GM21576 (cell line): ENCODE data around the gene MGAT4A.
"Not testable (repeated sequence)": the region's sequence is repeated elsewhere in the genome, so short reads cannot be mapped to it uniquely, and the experiment has no call there.

ENCODE experiments used
- ATAC-seq: cut with Tn5 transposase; IDR thresholded peaks from one replicate; pipeline ENCODE4 v1.9.1; 2021; ENCODE audit warnings: mild to moderate bottlenecking, moderate library complexity; ENCODE audit not compliant: unreplicated experiment

MGAT4A gene

DNA sequence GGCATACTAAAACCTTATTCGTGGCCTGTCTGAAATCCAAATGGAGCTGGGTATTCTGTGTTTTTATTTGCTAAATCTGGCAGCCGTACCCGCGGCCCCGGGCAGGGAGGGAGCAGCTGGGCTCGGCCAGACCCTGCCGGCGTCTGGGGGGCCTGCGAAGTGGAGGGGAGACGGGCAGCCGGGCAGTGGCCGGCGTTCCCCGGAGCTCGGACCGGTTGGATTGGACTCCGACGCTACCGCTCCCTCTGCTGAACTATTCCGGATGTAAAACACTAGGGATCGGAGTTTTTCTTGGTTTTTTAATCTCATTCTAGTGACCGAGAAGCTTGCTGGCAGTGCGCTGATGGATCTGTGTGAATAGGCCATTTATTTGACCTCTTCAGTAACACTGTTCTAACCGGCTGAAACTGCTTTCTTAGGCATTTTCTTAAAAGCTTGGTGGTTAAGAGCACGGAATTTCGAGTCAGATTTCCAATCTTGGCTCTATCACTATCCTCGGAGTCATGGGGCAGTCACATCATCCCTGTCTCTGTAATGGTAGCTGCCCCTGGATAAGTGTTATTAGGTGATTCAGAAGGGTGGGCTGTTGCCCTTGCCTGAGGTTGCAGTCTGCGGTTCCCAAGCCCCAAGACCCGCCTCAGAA is 121.8 kb downstream of the MGAT4A start:
- ATAC-seq = no peak

DNA sequence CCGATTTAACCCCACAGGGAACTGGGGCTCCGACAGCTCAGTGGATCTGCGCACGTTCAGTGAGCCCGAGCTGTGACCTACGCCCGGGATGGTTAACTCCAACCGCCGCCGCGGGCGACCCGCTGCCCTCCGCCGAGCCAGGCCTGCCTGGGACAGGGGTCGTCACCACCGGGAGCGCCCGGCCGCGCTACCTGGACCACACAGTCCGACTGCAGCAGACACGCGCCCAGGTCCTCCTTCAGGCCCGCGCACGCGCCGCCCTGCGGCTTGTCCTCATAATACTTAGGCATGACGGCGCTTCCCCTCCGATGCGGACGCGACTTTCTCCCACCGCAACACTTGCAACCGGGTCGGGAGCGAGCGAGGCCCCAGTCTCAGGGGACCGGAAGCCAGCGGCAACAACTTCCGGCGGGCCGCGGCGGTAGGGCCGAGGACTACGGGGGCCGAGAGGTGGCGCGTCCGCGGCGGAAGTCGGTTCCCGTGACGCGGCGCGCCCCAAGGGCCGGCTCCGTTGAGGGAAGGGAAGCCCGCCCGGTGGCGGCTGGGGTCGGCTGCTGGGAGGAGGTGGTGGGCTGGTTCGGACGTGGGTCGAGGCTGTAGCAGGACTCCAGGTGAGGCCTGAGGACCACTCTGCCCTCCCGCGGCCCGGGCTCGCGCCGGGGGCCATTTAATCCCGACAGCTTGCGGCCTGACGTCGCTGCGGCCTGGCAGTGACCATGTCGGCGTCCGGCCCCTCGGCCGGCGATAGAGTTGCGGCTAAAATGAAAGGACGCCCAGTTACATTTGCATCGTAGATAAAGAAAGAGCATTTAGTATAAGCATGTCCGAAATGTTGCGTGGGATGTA is 122.6 kb downstream of the MGAT4A start, which contains the start of the genes COA5 and UNC50:
TSS of gene COA5 (minus strand) at position 397 of the 846 bp plus-strand sequence. CDS start at position 290, 107 bp downstream.
TSS of gene UNC50 (plus strand) at position 474 of the 846 bp plus-strand sequence. CDS start 1,171 bp downstream, outside the sequence.
- ATAC-seq = peak; percentile 82

DNA sequence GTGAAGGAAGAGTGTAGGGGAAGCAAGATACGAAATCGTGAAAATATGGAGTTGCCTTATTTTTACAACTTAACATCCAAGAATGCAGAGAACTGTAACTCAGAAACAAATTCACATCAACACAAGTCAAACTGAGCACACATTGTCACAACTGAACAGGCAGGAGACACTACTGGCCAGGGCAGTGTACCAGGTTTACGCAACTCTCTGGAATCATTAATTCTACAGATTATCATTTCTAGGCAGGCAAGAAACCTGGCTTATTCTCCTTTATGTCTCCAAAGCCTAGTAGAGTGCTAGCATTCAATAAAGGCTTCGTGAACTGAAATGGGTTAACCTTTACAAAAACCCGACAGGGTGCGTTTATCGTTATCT is 123.2 kb downstream of the MGAT4A start:
- no peak for ATAC-seq

DNA sequence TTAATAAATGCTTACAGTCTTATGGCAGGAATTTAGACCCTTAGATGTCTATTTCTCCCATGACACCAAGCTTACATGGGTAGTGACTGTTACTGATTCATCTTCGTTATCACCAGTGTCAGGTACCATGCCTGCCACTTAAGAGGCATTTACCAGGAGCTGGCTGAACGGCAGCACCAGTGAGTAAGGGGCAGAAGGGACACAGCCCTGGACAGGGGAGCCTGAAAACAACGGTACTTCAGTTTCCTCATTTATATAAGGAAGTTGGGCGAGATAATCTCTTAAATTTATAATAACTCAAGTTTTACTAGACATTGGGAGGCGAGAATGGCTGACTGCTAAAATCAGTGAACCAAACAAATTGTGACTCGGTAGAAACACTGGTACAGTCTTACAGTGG is 123.8 kb downstream of the MGAT4A start:
- ATAC-seq = no peak

DNA sequence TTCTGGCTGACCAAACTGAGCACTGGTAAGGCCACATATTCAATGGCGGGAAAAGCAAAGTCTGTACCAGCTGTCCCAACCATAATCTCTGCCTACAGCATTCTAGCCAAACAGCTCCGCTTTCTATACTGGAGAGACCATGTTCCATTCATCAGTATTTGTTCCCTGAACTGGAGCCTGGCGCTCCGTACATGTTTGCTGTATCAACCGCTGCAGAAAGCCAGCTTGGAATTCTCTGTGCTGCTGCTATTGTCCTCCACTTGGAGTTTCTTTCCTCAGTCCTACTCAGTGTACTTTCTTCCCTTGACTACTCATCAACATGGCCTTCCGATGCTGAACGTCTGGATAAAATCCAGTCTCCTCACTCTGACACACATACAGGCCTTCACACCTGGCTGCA is 124.5 kb downstream of the MGAT4A start:
- ATAC-seq = no peak

DNA sequence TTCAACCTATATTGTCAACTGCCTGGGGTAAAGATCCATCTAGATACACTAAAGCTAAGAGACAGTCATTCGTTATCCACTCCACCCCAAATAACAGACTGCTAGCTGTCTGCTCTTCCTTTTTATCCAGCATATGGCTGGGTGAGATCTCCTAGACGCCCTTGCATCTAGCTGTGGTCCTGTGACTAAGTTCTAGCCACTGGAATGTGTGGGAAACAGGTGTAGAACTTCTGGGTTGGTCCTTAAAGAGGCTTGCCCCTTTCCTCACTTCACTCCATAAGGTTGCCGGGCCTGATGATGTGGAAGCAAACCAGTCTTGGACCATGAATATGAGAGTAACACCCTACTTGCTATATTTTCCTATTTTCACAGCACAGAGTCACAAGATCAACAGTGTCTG is 125.9 kb downstream of the MGAT4A start:
- no peak for ATAC-seq

DNA sequence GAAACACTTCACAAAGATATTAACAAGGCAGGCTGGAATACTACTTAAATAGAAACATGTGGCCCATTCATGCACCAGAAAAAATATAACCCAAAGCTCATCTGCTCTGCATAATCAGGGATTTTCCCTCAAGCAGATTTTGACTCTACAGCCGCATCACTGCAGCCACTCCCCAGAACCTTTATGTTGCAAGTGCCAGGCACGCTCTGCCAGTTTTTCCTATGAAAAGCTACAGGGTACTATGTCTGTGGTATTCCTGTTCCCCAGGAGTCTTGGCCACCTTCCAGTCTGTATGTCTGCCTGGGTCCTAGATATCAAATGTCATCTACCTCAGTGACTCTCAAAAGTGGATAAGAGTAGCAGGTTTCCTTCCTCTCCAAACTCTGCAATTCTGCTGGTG is 126.4 kb downstream of the MGAT4A start:
- no peak for ATAC-seq

DNA sequence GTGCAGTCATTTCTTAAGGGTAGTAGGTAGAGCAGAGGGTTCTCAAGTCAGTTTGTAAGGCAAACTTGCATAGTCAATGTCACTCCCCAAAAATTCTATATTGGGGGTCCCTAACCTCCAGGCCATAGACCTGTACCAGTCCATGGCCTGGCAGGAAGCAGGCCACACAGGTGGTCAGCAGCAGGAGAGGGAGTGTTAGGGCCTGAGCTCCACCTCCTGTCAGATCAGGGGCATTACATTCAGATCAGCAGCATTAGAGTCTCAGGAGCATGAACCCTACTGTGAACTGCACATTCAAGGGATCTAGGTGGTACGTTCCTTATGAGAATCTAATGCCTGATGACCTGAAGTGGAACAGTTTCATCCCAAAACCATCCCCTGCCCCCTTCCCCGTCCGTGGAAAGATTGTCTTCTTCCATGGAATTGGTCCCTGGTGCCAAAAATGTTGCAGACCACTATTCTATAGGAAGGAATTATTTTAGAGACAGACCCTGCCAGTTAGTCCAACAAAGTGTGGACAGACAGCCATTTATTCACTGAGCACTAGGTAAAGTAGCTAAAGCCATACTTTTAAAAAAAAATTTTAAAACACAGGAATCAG is 129.3 kb downstream of the MGAT4A start:
- no peak for ATAC-seq

DNA sequence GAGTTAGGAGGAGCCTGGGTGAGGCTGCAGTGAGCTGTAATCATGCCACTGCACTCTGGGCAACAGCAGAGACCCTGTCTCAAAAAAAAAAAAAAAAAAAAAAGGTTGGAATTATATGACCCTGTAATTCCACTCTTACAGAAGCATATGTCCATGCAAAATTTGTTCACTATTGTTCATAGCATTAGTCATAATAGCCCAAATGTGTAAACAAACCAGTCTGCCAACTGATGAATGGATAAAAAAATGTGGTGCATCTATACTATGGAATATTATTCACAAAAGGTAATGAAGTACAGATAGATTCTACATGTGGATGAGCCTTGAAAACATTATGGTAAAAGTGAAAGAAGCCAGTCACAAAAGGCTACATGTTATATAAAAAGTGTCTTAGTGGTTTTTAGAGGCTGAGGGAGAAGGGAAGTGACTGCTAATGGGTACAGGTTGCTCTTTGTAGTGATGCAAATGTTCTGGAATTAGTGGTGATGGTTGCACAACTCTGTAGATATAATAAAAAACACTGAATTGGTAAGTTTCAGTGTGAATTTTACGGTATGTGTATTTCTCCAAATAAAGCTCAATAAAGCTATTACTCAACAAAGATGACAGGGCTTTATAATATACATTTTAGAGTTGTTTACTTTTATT is 132.0 kb downstream of the MGAT4A start:
- ATAC-seq = no peak

DNA sequence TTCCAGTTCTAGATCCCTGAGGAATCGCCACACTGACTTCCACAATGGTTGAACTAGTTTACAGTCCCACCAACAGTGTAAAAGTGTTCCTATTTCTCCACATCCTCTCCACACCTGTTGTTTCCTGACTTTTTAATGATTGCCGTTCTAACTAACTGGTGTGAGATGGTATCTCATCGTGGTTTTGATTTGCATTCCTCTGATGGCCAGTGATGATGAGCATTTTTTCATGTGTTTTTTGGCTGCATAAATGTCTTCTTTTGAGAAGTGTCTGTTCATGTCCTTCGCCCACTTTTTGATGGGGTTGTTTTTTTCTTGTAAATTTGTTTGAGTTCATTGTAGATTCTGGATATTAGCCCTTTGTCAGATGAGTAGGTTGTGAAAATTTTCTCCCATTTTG is 136.3 kb downstream of the MGAT4A start:
- ATAC-seq = not testable (repeated sequence)

DNA sequence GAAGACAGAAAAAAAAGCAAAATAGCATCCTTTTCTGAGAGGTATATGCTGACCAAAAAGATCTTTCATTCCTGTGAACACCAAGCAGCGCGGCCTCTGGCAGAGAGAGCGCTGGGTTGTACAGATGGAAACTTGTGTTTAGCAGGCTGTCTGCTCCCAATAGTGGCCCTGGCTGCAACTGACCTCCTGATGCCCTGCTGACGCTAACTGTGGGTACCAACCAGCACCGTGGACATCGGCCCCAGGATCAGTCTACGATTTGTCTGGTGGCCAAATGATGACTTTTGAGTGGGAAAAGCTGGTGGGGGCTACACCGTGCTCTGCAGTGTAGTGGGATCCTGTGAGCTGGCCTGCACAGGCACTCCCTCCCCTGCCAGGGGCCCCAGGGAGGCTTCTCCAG is 138.4 kb downstream of the MGAT4A start:
- ATAC-seq = no peak

DNA sequence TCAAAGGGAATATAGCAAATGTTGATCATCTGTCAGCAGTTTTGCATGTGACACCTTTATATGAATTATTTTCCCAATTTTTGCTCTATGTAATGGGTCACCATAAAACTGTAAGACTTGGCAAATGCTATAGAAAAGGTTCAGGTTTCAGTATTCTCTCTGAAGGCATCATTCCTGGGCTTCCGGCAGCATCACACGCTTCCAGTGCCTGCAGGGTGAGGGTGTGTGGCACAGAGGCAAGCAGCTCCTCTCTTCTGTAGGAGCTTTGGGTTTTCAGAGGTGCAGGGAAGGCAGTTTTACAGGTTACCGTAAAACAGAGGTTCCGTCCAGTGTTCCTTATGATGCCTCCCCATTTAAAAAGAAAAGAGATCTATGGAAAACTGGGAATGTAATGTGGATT is 141.4 kb downstream of the MGAT4A start:
- no peak for ATAC-seq

DNA sequence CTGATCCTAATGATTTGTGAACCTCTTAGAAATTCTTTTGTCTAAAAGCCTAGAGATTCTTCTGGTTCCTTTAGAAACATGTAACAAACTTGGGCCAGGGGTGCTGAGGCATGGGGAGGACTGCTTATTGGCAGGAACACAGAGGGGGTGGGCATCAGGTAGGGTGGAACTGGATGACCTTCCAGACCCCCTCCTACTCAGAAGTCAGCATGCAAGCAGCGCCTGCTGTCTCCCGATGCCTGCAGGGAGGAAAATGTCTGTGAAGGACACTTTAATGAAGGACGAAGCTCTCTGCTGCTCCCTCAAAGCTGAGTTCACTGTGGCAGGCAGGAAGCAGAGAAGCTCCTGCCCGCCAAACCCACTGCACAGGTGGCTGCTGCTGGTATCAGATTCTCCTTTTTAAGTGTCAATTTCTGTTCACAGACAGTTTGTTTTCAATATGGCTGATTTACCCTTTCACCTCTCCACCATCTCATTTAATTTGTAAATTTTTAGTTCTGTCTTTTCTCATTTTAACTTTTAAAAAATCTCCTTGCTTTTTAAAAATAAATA is 142.0 kb downstream of the MGAT4A start:
- ATAC-seq = no peak

DNA sequence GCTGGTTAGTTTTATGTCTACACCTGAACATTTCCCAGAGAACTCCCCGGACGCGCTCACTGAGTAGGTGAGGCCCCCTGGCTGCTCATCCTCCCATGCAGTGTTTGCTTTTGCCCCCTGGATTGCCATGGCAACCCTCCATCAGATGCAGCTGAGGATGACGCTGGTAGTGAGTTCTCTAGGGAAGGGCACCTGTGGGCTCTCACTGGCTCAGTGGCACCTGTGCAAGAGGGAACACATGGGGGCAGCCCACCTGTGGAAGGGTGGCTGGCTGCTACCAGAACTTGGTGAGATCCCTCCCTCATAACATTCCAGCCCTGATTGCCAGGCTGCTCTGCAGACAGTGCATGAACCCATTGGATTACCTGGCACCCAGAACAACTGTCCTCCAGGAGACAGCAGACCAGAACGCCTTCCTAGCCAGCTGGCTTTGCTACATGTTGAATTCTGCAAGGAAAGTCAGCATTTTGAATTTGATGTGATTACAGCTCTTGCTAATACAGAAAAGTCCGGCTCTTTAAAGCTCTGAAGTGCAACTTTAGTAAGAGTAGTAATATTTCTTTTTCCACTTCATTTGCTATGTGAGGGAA is 144.3 kb downstream of the MGAT4A start:
- no peak for ATAC-seq

DNA sequence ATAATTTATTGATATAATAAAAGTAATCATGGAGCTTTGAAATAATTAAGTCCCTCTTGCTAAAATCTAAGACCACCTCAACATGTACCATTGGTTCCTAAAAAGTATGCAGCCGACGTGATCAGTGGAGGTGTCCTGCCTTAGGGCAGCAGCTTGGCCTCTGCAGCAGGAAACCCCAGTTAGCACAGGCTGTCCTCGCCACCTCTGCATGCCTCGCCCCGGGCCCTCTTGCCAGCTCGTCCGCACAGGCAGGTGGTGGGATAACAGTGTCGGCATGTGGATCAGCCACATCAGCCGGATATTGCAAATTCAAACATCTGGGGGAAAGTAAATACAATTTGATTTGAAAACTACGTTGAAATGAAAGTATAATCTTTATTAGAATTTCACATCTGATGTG is 145.5 kb downstream of the MGAT4A start:
- no peak for ATAC-seq

DNA sequence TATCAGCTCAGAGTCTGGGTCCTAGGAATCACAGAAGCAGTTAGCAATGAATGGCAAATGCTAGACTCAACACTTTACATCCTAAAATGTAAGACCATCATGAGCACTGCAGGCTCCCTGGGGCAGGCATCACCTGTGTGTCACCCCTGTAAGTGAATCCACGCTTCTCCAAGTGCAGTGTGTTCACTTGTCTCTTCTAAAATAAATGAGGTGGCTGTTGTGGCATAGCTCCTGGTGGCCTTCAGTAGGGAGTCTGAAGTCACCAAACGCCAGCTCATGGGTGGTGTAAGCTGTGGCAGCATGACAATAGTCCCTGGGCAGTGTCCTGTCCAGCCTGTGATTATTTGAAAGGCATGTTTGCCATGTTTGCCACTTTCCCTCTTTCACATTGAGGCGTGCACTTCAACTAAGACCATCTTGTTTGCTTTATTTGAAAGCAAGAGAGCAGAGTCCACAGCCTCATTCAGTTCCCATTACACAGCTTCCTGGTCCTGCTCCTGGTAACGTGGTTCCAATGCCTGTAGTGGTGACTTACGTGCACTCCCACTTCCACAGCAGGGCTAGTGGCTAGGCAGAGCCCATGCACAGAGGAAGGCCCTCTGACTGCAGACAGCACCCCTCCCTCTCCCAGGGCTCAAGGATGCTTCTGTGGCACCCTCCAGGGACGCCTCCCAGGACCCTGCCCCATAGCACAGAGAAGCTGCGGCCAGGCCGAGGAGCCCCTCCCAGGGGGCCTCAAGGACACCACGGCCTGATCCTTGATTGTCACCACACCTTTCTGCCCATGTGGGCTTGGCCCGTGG is 146.9 kb downstream of the MGAT4A start:
- no peak for ATAC-seq

DNA sequence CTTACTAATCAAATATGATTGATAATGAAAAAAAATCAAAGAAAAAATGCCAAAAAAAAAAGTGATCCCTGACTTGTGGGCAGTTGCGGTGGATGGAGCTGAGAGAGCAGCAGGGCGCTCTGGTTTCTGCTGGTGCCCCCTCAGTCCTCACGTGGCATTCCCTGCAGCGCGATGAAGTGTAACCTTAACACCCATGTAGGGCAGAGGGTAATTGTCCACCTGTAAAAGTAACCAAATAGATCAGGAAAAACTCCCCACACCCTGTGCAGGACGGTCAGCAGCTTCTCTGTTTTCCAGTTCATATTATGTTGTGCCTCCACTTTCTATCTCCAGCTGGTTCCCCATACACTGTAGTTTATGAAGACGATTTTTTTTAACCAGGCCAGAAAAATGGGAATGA is 147.7 kb downstream of the MGAT4A start:
- no peak for ATAC-seq

DNA sequence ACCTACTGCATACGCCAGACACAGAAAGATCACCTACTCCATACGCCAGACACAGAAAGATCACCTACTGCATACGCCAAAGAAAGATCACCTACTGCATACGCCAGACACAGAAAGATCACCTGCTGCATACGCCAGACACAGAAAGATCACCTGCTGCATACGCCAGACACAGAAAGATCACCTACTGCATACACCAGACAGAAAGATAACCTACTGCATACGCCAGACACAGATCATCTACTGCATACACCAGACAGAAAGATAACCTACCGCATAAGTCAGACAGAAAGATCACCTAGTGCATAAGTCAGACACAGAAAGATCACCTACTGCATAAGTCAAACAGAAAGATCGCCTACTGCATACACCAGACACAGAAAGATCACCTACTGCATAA is 148.4 kb downstream of the MGAT4A start:
- no peak for ATAC-seq

DNA sequence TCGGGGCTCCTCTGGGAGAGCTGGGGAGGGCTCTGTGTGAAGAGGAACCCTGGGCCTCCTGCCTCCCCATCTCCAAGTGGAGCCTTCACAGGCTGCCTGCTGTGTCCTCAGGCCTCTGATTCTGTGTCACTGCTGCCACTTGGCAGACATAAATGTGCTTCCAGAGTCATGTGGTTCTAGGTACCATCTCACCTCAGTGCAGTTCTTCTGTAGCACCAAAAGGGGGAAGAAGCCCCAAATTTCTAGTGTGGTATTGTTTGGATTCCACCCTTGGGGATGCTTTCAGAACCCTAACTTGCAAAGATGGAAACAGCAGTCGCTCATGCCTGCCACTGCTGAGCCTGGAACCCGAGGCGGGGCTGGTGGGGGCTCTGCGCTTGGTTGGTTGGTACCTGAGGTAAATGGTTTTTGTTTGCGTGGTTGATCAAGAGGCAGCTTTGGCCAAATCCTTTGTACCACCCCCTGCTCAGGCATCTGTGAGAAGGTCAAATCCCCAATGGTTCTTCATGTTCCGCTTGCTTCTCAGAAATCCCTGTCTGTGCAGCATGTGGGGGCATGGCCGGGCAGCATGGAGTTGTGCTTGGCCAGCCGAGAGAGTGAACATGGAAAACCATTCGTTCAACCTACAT is 150.2 kb downstream of the MGAT4A start:
- ATAC-seq = no peak
